ENCODE data around the gene LYSMD4.

DNA sequence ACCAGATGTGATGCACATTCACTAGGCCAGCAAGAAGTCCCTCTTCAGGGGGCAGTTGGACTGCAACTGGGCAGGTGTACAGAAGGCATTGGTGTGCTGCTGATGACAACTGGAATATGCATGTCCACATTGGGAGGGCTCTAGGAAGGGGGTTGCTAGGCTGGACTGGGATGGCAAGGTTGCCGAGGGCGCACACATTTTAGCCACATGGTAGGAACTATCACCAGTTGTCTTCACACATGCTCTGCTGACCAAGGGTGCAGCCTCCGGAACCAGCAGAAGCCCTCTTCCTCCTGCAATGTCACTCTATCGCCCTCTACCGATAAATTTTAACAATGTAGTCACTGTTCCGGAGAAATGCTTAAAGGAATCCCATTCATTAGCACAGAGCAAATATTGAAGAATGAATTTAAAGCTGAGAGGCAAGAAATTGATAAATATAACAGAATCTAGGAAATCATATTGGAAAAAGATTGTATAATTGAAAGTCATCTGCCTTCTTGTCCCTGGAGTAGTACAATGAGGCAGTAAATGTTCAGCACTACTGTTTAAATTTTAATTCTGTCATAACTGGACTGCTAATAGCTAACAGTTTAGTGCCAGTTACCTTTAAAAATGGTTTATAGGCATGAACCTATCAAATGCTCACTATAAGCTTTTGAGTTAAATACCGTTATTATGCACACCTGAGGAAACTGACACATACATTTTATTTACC, 22.6 kb upstream of the LYSMD4 start:
- TF ChIP-seq TAF1 (conservative IDR thresholded peaks at IDR 0.05): no peak
- TF ChIP-seq, protein P1, sequence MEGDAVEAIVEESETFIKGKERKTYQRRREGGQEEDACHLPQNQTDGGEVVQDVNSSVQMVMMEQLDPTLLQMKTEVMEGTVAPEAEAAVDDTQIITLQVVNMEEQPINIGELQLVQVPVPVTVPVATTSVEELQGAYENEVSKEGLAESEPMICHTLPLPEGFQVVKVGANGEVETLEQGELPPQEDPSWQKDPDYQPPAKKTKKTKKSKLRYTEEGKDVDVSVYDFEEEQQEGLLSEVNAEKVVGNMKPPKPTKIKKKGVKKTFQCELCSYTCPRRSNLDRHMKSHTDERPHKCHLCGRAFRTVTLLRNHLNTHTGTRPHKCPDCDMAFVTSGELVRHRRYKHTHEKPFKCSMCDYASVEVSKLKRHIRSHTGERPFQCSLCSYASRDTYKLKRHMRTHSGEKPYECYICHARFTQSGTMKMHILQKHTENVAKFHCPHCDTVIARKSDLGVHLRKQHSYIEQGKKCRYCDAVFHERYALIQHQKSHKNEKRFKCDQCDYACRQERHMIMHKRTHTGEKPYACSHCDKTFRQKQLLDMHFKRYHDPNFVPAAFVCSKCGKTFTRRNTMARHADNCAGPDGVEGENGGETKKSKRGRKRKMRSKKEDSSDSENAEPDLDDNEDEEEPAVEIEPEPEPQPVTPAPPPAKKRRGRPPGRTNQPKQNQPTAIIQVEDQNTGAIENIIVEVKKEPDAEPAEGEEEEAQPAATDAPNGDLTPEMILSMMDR (IDR thresholded peaks at IDR 0.05; ENCODE audit: low read depth, low read length, missing input control): peak; percentile 77
- no peak for TF ChIP-seq MAX (IDR thresholded peaks at IDR 0.05)
- TF ChIP-seq, protein P2, sequence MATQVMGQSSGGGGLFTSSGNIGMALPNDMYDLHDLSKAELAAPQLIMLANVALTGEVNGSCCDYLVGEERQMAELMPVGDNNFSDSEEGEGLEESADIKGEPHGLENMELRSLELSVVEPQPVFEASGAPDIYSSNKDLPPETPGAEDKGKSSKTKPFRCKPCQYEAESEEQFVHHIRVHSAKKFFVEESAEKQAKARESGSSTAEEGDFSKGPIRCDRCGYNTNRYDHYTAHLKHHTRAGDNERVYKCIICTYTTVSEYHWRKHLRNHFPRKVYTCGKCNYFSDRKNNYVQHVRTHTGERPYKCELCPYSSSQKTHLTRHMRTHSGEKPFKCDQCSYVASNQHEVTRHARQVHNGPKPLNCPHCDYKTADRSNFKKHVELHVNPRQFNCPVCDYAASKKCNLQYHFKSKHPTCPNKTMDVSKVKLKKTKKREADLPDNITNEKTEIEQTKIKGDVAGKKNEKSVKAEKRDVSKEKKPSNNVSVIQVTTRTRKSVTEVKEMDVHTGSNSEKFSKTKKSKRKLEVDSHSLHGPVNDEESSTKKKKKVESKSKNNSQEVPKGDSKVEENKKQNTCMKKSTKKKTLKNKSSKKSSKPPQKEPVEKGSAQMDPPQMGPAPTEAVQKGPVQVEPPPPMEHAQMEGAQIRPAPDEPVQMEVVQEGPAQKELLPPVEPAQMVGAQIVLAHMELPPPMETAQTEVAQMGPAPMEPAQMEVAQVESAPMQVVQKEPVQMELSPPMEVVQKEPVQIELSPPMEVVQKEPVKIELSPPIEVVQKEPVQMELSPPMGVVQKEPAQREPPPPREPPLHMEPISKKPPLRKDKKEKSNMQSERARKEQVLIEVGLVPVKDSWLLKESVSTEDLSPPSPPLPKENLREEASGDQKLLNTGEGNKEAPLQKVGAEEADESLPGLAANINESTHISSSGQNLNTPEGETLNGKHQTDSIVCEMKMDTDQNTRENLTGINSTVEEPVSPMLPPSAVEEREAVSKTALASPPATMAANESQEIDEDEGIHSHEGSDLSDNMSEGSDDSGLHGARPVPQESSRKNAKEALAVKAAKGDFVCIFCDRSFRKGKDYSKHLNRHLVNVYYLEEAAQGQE (IDR thresholded peaks at IDR 0.05): no peak
- no peak for TF ChIP-seq RXRA (IDR thresholded peaks at IDR 0.05)

Data from liver (tissue), 3 donors.